H9 (cell line): ENCODE measurements around the gene ROM1. TPM values are rescaled to one million over a fixed set of nuclear protein-coding genes. Genes with fewer than 3 reads are reported as not detected.

ENCODE experiments used
- DNase-seq: peaks from one replicate; pipeline ENCODE4 v3.0.0-alpha.2; 2017
- H2AFZ ChIP-seq: one replicate; pipeline ENCODE4 v1.6.1; 2013; ENCODE audit warnings: mild to moderate bottlenecking, low read length, control low read depth, moderate library complexity
- H2AK5ac ChIP-seq: 2 replicates; pipeline ENCODE4 v1.6.1; 2013; ENCODE audit warnings: low read length, control low read depth, mixed read lengths; ENCODE audit not compliant: insufficient read length
- H2BK120ac ChIP-seq: one replicate; pipeline ENCODE4 v1.6.1; 2013; ENCODE audit warnings: low read depth, mild to moderate bottlenecking, low read length, control low read depth, inconsistent platforms; ENCODE audit not compliant: poor library complexity, severe bottlenecking
- H2BK12ac ChIP-seq: 2 replicates; pipeline ENCODE4 v1.6.1; 2013; ENCODE audit warnings: low read length, control low read depth, mixed read lengths, low read depth; ENCODE audit not compliant: insufficient read length
- H2BK15ac ChIP-seq: 2 replicates; pipeline ENCODE4 v1.6.1; 2013; ENCODE audit warnings: low read depth, low read length, control low read depth
- H2BK20ac ChIP-seq: one replicate; pipeline ENCODE4 v1.6.1; 2013; ENCODE audit warnings: low read depth, mild to moderate bottlenecking, low read length, control low read depth, inconsistent platforms; ENCODE audit not compliant: poor library complexity, severe bottlenecking
- H2BK5ac ChIP-seq: 2 replicates; pipeline ENCODE4 v1.6.1; 2013; ENCODE audit warnings: low read length, control low read depth, mixed read lengths; ENCODE audit not compliant: insufficient read length
- H3K14ac ChIP-seq: 2 replicates; pipeline ENCODE4 v1.6.1; 2013; ENCODE audit warnings: low read length, control low read depth; ENCODE audit not compliant: insufficient read depth
- H3K18ac ChIP-seq: 2 replicates; pipeline ENCODE4 v1.6.1; 2013; ENCODE audit warnings: low read depth, mild to moderate bottlenecking, mixed read lengths, low read length, control low read depth; ENCODE audit not compliant: insufficient read length
- H3K23ac ChIP-seq: 2 replicates; pipeline ENCODE4 v1.6.1; 2013; ENCODE audit warnings: low read length, control low read depth, mixed read lengths, low read depth; ENCODE audit not compliant: insufficient read length
- H3K23me2 ChIP-seq: 2 replicates; pipeline ENCODE4 v1.6.1; 2013; ENCODE audit warnings: low read depth, mild to moderate bottlenecking, mixed read lengths, low read length, control low read depth; ENCODE audit not compliant: insufficient read length, poor library complexity, severe bottlenecking
- H3K27ac ChIP-seq: 2 replicates; pipeline ENCODE4 v1.5.1; 2013; ENCODE audit warnings: low read length, control low read depth, mixed read lengths, low read depth; ENCODE audit not compliant: insufficient read length
- H3K27me3 ChIP-seq: 2 replicates; pipeline ENCODE4 v1.6.1; 2013; ENCODE audit warnings: low read length, control low read depth, inconsistent platforms; ENCODE audit not compliant: insufficient read depth
- H3K4ac ChIP-seq: 2 replicates; pipeline ENCODE4 v1.6.1; 2013; ENCODE audit warnings: low read depth, mild to moderate bottlenecking, control low read depth, inconsistent platforms, low read length, moderate library complexity
- H3K4me1 ChIP-seq: 2 replicates; pipeline ENCODE4 v1.6.1; 2013; ENCODE audit warnings: low read length, control low read depth, inconsistent platforms; ENCODE audit not compliant: insufficient read depth
- H3K4me2 ChIP-seq: 2 replicates; pipeline ENCODE4 v1.6.1; 2013; ENCODE audit warnings: low read length, control low read depth, mixed read lengths; ENCODE audit not compliant: insufficient read length, insufficient read depth
- H3K56ac ChIP-seq: 2 replicates; pipeline ENCODE4 v1.6.1; 2013; ENCODE audit warnings: low read depth, mild to moderate bottlenecking, mixed read lengths, low read length, control low read depth; ENCODE audit not compliant: insufficient read length
- H3K79me1 ChIP-seq: 2 replicates; pipeline ENCODE4 v1.6.1; 2013; ENCODE audit warnings: low read depth, mild to moderate bottlenecking, moderate library complexity, low read length, control low read depth, inconsistent platforms; ENCODE audit not compliant: insufficient read depth, poor library complexity, severe bottlenecking
- H3K79me2 ChIP-seq: 2 replicates; pipeline ENCODE4 v1.6.1; 2013; ENCODE audit warnings: low read length, control low read depth, inconsistent platforms; ENCODE audit not compliant: insufficient read depth
- H3K9ac ChIP-seq: 2 replicates; pipeline ENCODE4 v1.6.1; 2013; ENCODE audit warnings: low read length, control low read depth, mixed read lengths; ENCODE audit not compliant: insufficient read length; ENCODE audit errors: extremely low read depth
- H3K9me3 ChIP-seq: one replicate; pipeline ENCODE4 v1.6.1; 2013; ENCODE audit warnings: low read depth, low read length, inconsistent platforms; ENCODE audit not compliant: control insufficient read depth
- H3T11ph ChIP-seq: one replicate; pipeline ENCODE4 v1.6.1; 2013; ENCODE audit warnings: mild to moderate bottlenecking, low read length, control low read depth, inconsistent platforms
- H4K20me1 ChIP-seq: one replicate; pipeline ENCODE4 v1.6.1; 2013; ENCODE audit not compliant: control insufficient read depth, insufficient read length, insufficient read depth
- H4K5ac ChIP-seq: 2 replicates; pipeline ENCODE4 v1.6.1; 2013; ENCODE audit warnings: low read depth, mild to moderate bottlenecking, mixed read lengths, low read length, control low read depth; ENCODE audit not compliant: insufficient read length
- H4K8ac ChIP-seq: replicated peaks from 2 replicates; pipeline ENCODE4 v1.6.1; 2013; ENCODE audit warnings: low read length, control low read depth, mixed read lengths, low read depth; ENCODE audit not compliant: insufficient read length
- H4K91ac ChIP-seq: 2 replicates; pipeline ENCODE4 v1.6.1; 2013; ENCODE audit warnings: low read depth, mild to moderate bottlenecking, moderate library complexity, mixed read lengths, low read length, control low read depth; ENCODE audit not compliant: insufficient read length
- H3K27ac Mint-ChIP-seq, 3 experiments: 2 replicates in 2 of 3; 3 replicates in 1 of 3; pipeline ENCODE4 v1.8.0; 2020 to 2021; ENCODE audit warnings: mixed read lengths in 3 of 3, mild to moderate bottlenecking in 1 of 3, moderate library complexity in 1 of 3
- H3K27me3 Mint-ChIP-seq: 2 replicates; pipeline ENCODE4 v1.8.0; 2021; ENCODE audit warnings: low read depth, mild to moderate bottlenecking, moderate library complexity, mixed read lengths
- H3K36me3 Mint-ChIP-seq, 3 experiments: 2 replicates in 2 of 3; 3 replicates in 1 of 3; pipeline ENCODE4 v1.8.0; 2020 to 2021; ENCODE audit warnings: low read depth in 3 of 3, mixed read lengths in 3 of 3; ENCODE audit not compliant: insufficient read depth in 1 of 3
- H3K4me1 Mint-ChIP-seq, 2 experiments: 2 replicates each; pipeline ENCODE4 v1.8.0; 2020; ENCODE audit warnings: mixed read lengths in 2 of 2
- H3K4me3 Mint-ChIP-seq, 2 experiments: 2 replicates in 1 of 2; 3 replicates in 1 of 2; pipeline ENCODE4 v1.8.0; 2020 to 2021; ENCODE audit warnings: mild to moderate bottlenecking in 2 of 2, mixed read lengths in 2 of 2, moderate library complexity in 1 of 2
- H3K9me3 Mint-ChIP-seq, 2 experiments: 2 replicates in 1 of 2; 3 replicates in 1 of 2; pipeline ENCODE4 v1.8.0; 2020; ENCODE audit warnings: mild to moderate bottlenecking in 2 of 2, mixed read lengths in 2 of 2, moderate library complexity in 1 of 2
- WGBS: extraction: QIAGEN DNeasy Blood & Tissue Kit; methylation state at CpG from one replicate; pipeline ENCODE4 v1.1.7; 2013; ENCODE audit warnings: missing lambda C conversion rate, low lambda C conversion rate, mixed read lengths; ENCODE audit not compliant: insufficient read length; ENCODE audit errors: extremely low coverage; 5-methylcytosine and 5-hydroxymethylcytosine counted together
- total RNA-seq: library from RNA; stranded (reverse); gene quantifications from 2 replicates; pipeline ENCODE4 v1.2.1, GENCODE V29; 2021
- TF ChIP-seq, protein P1 (sequence below): fragments of 200-600 bp; sonication (generic); conservative IDR thresholded peaks from 3 replicates; pipeline ENCODE4 v1.8.0; 2021; ENCODE audit warnings: antibody characterized with exemption, mild to moderate bottlenecking

ROM1 gene
- total RNA-seq, 1 experiment from 2014 or later: 0.79 TPM

DNA sequence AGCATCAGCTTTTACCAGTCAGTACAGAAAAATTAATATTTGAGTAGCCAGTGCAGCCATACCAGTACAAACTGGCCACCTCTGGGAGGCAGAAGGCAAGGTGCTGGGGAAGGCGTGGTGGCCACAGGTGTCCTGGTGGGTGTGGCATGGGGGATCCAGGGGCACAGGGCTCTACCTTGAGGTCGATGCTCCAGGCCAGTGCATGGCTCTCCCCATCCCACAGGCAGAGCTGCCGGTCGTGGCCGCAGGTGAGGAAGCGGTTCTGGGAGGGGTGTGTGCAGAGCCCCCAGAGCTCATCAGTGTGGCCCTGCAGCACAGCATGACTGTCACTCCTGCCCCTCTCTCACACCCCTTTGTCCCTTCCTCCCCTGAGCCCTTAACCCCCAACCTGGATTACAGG, 7.6 kb upstream of the ROM1 start:
- H3K18ac ChIP-seq: no peak overlapping the region
- peaks cover 28% of the 10 kb centered on the region for H3K27me3 Mint-ChIP-seq
- no CpG with 5 or more reads among the region's 6 CpGs for WGBS
- H3K27ac ChIP-seq: no peak overlapping the region
- no peak overlapping the region for H3K9ac ChIP-seq
- H2BK20ac ChIP-seq: no peak overlapping the region
- H2BK120ac ChIP-seq: no peak overlapping the region
- TF ChIP-seq, protein P1, sequence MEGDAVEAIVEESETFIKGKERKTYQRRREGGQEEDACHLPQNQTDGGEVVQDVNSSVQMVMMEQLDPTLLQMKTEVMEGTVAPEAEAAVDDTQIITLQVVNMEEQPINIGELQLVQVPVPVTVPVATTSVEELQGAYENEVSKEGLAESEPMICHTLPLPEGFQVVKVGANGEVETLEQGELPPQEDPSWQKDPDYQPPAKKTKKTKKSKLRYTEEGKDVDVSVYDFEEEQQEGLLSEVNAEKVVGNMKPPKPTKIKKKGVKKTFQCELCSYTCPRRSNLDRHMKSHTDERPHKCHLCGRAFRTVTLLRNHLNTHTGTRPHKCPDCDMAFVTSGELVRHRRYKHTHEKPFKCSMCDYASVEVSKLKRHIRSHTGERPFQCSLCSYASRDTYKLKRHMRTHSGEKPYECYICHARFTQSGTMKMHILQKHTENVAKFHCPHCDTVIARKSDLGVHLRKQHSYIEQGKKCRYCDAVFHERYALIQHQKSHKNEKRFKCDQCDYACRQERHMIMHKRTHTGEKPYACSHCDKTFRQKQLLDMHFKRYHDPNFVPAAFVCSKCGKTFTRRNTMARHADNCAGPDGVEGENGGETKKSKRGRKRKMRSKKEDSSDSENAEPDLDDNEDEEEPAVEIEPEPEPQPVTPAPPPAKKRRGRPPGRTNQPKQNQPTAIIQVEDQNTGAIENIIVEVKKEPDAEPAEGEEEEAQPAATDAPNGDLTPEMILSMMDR: no peak
- no peak for DNase-seq
- H3K4ac ChIP-seq: no peak overlapping the region
- H3K9me3 ChIP-seq: no peaks in the 10 kb centered on the region
- H4K91ac ChIP-seq: no peak overlapping the region
- H3K4me3 Mint-ChIP-seq: no peak overlapping the region
- H3K4me1 ChIP-seq: 0 out of 2 replicates have a peak, but pooled peaks cover 2% of the 10 kb centered on the region
- no peak overlapping the region for H4K5ac ChIP-seq
- H2AK5ac ChIP-seq: no peak overlapping the region
- no peak overlapping the region for H2BK12ac ChIP-seq
- H3K27ac Mint-ChIP-seq: no peak overlapping the region
- no peaks in the 10 kb centered on the region for H3K9me3 Mint-ChIP-seq
- no peak overlapping the region for H2BK5ac ChIP-seq
- no peak overlapping the region for H3K23ac ChIP-seq
- H3K4me2 ChIP-seq: no peak overlapping the region
- H3K79me1 ChIP-seq: no peaks in the 10 kb centered on the region
- H4K20me1 ChIP-seq: peaks cover 2% of the 10 kb centered on the region
- no peaks in the 10 kb centered on the region; the same call in 1 of the 2 replicates for H3K79me2 ChIP-seq
- no peak overlapping the region for H4K8ac ChIP-seq
- peaks cover 35 to 58% of the 10 kb centered on the region in 2 experiments for H3K4me1 Mint-ChIP-seq
- peaks cover 4% of the 10 kb centered on the region for H3K23me2 ChIP-seq
- peaks cover 9 to 25% (median 13%) of the 10 kb centered on the region in 3 experiments for H3K36me3 Mint-ChIP-seq
- H3K27me3 ChIP-seq: peaks cover 12% of the 10 kb centered on the region; the same call in 1 of the 2 replicates
- H2BK15ac ChIP-seq: no peak overlapping the region
- H2AFZ ChIP-seq: no peak overlapping the region
- no peak overlapping the region for H3T11ph ChIP-seq
- H3K56ac ChIP-seq: no peak overlapping the region
- H3K14ac ChIP-seq: no peak overlapping the region; the same call in 1 of the 2 replicates
